Stimulated activated CD8-positive, alpha-beta memory T cell treated with anti-CD3 and anti-CD28 coated beads, Interleukin-2, amount 100 ng/mL, for 1 hour (primary cell): ENCODE results near the gene PRPF6.

ENCODE experiments used
- DNase-seq, 2 donors: peaks; one replicate each; pipeline ENCODE4 v3.0.0-alpha.2; 2020; ENCODE audit warnings: low read depth in 2 of 2

The PRPF6 gene, protein sequence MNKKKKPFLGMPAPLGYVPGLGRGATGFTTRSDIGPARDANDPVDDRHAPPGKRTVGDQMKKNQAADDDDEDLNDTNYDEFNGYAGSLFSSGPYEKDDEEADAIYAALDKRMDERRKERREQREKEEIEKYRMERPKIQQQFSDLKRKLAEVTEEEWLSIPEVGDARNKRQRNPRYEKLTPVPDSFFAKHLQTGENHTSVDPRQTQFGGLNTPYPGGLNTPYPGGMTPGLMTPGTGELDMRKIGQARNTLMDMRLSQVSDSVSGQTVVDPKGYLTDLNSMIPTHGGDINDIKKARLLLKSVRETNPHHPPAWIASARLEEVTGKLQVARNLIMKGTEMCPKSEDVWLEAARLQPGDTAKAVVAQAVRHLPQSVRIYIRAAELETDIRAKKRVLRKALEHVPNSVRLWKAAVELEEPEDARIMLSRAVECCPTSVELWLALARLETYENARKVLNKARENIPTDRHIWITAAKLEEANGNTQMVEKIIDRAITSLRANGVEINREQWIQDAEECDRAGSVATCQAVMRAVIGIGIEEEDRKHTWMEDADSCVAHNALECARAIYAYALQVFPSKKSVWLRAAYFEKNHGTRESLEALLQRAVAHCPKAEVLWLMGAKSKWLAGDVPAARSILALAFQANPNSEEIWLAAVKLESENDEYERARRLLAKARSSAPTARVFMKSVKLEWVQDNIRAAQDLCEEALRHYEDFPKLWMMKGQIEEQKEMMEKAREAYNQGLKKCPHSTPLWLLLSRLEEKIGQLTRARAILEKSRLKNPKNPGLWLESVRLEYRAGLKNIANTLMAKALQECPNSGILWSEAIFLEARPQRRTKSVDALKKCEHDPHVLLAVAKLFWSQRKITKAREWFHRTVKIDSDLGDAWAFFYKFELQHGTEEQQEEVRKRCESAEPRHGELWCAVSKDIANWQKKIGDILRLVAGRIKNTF

DNA sequence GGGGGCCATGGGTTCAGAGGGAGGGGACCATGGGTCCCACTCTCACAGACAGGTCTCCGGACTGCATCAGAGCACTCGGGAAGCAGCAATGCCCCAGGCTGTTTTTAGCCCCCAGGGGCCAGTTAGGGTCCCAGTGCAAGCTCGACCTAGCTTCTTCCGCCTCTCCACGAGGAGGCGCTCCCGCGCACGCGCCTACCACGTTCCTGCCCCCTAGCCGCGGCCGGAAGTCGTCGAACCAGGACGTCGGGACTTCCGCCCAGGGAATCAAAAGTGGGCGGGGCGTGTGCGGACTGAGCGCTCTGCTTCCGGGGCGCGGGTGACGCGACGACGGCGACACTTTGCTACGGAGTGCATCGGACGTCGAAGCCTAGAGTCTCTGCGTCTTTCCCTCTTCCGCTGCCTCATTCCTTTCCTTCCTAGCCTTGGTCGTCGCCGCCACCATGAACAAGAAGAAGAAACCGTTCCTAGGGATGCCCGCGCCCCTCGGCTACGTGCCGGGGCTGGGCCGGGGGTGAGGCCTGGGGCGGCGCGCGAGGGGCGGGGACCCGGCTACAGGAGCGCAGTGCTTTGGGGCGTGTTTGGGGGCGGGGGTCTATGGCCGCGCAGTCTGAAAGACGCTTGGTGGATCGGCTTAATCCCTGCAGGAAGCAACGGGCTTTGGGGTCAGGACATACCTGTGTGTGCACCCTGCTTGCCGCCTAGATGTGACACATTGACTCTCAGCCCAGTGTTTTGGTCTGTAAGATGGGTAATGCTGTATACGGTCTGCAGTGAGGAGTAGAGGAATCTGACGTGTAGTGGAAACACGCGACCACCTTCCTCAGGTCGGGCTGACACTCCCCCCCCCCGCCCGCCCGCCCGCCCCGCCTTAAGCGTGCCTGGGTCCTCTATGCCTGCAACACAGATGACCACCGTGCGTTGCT, at the start of gene PRPF6:
TSS of gene PRPF6 (plus strand) at position 327 of the 923 bp plus-strand sequence. CDS start at position 441, 114 bp downstream.
- DNase-seq = peak; percentile 84 to 93

DNA sequence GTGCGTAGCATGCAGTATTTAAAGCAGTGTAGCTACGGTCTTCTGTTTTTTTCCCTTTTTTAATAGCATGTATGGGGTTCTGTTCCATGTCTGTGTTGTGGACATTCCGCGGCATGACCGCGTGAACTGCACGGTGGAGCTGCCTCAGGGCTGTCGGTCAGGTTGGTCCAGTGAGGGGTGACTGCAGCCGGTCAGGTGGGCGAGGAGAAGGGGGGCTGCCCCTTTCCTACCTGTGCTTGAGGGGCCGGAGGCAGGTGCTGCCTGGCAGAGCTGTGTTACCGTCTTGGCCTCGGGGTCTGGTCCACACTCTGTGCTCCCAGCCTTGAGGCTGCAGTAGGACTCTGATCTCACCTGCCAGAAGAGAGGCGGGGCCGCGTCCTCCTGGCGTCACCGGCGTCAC, 49.2 kb upstream of the PRPF6 start:
- no peak for DNase-seq

DNA sequence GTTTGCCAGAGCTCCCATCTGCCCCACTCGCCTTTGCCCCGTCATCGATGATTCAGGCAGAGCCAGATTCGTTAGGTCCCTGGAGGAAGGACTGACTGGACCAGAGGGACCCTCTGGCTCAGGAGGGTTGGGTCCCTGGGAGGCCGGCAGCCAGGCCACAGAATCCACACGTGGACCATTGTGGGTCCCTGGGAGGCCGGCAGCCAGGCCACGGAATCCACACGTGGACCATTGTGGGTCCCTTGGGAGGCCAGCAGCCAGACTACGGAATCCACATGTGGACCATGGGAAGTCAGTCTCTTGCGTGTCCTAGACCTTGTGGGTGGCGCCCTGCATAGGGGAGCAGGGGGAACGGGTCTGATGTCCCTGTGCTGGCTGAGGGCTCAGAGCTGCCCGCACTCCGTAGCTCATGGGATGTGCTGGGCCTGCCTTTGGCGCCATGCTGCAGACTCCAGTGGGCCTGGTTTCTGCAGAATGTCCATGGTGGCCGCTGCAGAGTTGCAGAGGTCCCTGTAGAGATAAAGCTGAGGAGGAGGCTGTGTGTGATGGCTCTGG, 48.2 kb upstream of the PRPF6 start:
- DNase-seq = no peak

DNA sequence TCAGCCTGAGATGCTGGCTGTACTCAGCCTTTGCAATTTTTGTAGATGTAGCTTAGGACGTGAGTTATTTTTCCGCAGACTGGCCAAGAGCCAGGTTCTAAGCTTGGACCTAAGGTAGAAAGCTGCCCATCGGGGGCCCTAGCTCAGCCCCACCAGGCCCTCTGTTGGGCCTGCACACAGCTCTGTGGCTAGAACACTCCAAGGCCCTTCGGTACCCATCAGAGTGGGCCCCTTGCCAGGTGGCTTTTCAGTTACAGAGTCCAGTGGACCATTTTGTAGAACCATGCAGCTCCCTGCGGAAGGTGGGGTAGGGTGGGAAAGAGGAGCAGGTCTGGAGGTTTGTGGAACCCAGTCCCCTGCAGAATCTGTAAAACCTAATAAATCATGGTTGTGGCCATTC, 47.3 kb upstream of the PRPF6 start:
- DNase-seq = no peak

DNA sequence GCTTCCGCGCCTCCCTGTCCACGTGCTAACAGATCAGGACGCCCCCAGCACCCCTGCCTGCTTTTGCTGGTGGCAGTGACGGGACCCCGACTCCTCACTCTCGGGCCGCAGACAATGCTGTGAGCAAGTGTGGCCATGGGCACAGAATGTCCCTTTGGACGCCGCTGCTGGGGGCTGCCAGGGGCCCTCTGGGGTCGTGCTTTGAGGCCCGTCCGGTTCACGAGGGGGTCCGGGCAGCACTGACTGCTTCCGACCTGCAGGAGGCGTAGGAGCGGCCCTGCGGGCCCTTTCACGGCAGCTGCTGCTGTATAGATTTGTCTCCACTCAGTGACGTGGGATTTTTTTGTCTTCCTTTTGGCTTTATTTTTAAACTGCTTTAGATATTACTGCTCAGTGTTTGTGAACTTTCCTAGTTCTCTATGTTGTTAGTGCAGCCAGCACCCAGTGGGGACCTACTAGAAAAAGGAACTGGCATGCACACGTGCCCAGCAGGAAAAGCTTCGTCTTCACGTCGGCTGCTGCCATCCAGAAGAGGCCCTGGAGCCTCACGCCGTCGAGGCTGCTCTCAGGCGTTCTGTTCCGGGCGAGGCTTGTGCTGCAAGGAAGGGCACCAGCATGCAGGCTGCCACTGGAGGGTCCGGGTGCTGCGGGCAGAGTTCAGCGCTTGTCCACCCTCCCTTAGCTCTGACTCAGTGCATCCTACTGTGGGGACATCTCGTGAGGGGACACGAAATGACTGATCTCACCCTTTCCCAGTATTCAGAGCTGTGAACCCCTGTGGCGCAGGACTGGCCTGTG, 46.5 kb upstream of the PRPF6 start:
- no peak for DNase-seq

DNA sequence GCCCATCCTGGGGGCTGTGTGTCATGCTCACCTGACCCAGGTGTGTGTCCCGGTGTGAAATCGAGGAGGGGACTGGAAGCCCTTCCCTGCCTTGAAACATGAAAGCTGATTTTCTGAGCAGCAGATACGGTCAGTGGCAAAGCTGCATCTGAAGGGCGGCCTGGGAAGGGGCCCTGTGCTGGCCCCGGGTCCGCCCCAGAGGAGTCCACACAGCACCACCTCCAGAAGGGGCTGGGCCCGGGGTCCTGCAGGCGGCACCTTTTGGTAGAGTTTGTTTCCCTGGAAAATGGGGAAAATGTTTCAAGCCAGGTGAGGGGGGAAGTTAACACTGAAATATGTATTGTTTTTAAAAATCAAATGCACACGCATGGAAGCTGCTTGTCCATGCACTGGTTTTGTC, 45.5 kb upstream of the PRPF6 start:
- no peak for DNase-seq

DNA sequence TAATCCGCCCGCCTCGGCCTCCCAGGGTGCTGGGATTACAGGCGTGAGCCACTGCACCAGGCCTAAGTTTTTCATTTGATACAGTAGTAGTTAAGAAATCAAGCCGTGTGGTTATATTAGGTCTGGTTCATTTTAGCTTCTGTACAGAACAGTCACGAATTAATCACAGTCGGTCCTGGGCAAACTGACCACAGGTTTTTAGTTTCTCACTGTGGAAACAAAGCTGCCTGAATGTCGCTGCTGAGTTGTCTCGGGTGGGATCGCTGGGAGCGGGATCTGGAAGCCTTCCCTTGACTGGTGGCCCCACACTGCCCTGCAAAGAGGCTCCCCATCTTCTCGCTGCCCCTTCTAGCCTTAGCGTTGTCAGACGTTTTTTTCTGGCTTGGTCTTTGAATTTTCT, 43.3 kb upstream of the PRPF6 start:
- no peak for DNase-seq

DNA sequence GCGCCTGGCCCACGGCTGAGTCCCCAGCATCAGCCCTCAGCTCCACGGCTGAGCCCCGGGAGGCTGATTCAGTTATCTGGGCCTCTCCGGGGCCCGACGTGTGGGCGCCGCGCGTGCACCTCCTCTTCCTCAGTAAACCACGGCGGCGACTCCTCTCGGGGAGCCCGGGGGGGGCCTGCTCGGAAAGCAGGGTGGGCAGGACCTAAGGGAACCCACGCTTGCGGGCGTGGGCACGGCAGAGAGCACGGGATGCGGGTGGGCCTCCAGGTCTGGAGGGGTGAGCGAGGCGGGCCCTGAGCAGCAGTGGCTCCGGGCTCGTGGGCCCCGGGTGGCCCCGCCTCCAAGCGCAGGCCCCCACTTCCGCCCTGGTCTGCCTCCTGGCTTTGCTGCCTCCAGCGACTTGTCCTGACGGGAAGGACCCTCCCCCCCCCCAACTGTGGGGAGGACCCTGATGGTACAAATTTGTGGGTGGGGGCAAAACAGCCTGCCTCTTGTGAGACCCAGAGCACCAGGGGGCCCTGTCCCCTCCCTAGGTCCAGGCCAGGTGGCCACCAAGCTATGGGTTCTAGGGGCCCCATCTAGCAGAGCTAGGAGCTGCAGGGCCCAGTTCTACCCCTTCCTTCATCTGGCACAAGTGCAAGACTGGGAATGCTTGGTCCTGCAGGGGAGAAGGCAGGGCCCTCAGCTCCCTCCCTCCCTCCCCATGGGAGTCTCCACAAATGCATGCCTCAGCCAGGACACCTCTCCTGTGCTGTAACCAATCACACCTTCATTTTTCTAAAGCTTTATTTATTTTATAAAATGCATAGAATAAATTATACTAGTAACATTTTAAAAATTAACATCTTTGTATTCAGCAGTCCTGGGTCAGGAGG, 41.6 kb upstream of the PRPF6 start:
- no peak for DNase-seq

DNA sequence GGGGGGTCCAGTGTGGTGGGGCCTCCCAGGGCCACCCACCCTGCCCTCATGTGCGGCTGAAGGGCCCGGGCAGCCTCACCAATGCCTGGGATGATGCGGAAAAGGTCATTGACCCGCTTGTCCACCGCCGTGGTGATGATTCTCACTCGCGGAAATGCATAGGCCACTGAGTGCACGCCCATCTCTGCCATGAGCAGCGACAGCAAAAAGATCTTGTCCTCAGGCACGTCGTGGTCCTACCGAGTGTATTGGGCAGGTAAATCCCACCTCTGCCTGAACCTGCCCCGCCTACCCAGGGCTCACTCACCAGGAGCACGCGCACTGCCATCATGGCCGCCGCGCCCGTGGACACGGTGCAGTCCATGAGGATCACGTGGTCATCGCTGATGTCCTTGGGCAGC, 40.9 kb upstream of the PRPF6 start:
- no peak for DNase-seq

DNA sequence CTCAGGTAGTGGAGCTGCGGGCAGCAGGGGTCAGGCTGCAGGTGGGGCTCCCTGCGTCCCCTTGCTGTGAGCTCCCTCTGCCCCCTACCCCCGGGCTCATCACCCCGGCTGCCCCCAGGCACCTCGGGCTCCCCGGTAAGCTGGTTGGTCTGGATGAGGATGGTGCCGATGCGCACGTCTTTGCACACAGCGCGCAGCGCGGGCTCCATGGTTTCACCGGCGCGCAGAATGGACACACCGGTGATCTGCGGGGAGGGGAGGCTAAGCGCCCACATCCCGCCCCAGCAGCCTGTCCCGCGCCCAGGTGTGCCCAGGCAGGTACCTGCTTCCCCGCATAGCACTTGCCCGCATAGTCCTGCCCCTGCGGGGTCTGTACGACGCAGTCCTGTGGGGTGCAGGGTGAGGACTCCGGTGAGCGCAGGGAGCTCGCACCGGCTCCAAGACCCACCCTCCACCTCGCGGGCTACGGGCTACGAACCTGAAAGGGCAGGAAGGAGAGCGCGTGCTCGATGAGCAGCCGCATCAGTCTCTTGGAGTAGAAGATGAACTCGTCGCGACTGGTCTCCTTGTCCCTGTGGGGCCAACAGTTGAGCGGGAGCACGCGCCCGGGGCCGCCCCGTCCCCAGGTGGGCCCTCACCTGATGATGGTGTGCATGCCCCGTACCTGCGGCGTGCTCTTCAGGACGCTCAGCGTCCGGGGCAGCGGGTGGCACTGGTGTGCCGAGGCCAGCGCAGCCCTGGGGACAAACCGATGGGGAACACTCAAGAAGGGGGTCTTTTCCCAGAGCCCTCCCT, 40.3 kb upstream of the PRPF6 start:
- DNase-seq = no peak

DNA sequence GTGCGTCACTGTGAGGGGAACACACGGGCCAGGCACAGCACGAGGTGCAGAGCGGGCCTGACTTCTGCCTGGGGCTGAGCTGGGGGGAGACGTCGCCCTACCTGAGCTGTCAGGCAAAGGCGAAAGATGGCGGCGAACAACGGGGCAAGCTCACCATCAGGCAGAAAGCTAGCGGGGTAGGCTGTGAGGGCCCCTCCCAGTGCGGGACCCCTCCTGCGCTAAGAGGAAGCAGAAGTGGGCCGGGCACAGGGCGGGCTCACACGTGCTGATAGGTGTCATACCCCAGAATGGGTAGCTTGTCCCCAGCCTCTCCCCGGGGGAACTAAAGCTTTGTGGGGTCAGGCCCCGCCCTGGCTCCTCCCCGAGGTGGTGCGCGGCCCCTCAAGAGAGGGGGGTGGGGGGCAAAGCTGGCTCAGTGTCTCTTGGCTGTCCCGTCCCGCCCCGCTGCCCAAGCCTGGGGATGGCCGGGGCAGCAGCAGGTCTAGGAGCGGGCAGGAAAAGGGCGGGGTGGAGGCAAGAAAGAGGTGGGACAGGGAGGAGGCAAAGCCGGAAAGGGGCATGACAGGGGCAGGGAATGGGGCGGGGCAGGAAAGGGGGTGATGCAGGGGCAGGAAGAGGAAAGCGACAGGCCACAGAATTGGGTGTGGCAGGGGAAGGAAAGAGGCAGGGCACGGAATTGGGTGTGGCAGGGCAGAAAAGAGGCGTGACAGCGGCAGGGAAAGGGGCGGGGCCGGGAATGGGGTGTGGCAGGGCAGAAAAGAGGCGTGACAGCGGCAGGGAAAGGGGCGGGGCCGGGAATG, 39.5 kb upstream of the PRPF6 start:
- peak; percentile 34 to 63 for DNase-seq

DNA sequence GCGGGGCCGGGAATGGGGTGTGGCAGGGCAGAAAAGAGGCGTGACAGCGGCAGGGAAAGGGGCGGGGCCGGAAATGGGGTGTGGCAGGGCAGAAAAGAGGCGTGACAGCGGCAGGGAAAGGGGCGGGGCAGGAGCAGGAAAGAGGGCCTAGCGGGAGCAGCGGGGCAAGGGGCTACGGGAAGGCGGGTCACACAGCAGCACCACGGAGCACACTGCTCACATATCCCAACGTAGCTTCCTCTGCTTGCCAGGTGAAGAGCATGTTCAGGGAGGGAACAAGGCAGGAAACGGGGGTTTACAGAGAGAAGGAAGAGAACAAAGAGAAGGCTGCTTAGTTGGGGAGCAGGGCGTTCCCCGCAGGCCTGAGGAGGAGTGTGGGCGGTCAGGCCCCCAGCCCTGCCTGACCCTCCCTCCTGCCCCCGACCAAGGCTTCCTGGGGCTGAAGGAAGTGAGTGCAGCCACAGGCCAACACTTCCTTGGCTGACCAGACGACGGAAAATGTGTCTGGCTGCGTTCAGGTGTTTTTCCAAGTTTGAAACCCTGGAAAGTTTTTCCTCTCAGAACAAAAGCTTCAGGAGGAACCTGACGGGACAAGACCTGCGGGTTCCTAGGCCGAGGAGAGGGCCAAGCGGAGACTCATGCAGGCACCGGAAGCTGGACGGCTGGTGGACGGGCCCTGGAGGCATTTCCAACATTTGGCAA, 38.5 kb upstream of the PRPF6 start:
- DNase-seq = peak in 1 of 2 donors; percentile 24

DNA sequence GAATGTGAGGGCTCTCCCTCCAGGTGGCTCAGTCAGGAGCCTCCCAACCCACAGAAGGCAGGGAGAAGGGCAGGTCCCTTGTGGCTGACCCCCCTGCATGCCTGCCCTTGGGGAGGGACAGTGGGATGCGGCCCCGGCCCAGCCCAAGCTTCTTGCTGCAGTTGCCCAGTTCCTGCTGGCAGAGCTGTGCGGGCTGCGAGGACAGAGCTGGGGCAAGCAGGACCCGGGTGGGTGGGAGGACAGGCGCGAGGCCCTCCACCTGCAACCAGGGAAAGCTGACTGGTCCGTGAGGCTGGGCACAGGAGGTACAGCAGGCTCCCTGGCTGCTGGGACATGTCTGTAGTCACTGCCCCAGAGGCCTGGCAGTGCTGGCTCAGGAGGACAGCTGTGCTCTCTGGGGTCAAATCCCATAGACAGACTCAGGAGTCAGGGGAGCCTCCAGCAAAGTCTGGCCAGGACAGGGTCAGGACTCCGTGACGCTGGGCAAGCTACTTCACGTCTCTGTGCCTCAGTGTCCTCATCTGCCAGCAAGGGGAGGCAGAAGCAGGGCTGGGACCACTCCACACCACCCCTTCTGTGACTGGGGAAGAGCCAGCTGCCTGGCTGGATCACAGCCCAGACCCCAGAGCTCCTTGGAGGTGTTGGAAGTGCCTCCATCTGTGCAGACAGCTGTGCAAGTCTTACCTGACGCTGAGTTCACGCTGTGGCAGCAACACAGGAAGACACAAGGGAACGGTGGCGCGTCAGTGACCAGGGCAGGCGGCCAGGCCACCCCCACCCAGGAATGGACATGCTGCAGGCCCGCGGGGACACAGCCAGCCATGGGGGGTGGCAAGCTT, 37.7 kb upstream of the PRPF6 start:
- DNase-seq = no peak

DNA sequence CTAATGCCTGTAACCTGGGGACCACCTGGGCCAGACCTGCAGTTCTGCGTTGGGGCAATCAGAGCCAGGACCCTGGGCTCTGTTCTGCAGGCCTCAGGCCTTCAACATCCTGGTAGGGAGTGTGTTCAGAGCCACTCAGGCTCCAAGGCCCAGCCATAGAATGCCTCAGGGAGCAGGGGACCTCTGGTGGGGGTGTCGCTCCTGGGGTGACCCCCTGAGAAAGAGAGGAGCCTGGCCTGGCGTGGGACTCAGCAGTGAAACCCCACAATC, 37.2 kb upstream of the PRPF6 start:
- DNase-seq = no peak

DNA sequence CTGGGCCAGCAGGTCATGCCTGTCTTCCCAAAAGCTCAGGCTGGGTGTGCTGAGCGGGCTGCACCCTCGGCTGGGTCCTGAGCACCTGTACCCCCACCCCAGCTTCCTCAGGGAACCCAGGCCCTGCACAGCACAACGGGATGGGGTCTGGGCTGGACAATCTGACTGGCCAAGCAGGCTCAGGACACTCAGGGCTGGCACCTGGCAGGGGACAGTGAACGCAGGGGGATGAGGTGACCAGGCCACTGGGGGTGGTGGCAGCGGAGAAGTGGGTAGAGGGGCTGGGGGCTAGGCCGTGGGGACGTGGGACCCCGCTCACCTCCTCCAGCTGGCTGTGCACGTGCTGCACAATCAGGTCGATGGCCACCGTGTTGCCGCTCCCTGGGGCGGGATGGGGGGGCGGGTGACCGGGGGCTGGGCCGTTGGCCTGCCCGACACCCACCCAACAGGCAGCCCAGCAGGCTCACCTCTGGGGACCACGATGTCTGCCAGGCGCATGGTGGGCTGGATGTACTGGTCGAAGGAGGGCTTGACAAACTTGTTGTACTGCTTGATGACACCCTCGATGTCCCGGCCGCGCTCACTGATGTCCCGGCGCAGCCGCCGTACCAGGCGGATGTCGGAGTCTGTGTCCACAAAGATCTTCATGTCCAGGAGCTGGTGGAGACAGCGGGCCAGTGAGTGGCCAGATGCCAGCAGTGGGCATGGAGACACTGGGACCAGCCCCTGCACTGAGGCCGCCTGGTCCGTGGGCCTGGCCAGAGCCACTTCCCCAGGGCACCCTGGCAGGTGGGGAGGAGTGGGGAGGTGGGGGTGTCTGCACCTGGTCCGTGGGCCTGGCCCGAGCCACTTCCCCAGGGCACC, 36.6 kb upstream of the PRPF6 start:
- no peak for DNase-seq
